Epithelial cell of proximal tubule (primary cell): ENCODE results near the gene LAMA2. TPM values are rescaled to one million over a fixed set of nuclear protein-coding genes. Genes with fewer than 3 reads are reported as not detected.
A peak's percentile ranks its signal among the peaks of the same experiment; 100 is the strongest.

Experiments used
- DNase-seq: peaks from one replicate; pipeline ENCODE4 v3.0.0-alpha.2; 2011; ENCODE audit warnings: low read depth
- H3K4me3 ChIP-seq: 2 replicates; pipeline ENCODE4 v1.5.1; 2011; ENCODE audit warnings: low read depth, mild to moderate bottlenecking, low read length
- CTCF ChIP-seq: conservative IDR thresholded peaks from 2 replicates; pipeline ENCODE4 v1.5.1; 2012; ENCODE audit warnings: low read depth, mild to moderate bottlenecking, low read length
- total RNA-seq: library from RNA; depleted of rRNA; stranded (reverse); fragments of >200 nt; gene quantifications from 2 replicates; pipeline ENCODE4 v1.2.3, GENCODE V29; 2015

The LAMA2 gene
- total RNA-seq, 1 donor from 2014 or later, result 0.69 TPM

- DNase-seq, result peak; percentile 48
Observed at GRCh38 chr6:129120856-129121638, 238.1 kb downstream of the LAMA2 start.

GRCh38 chr6:129124347-129124746, 241.4 kb downstream of the LAMA2 start:
- H3K4me3 ChIP-seq, result no peak overlapping the region
- no peak for TF ChIP-seq CTCF
- DNase-seq, result no peak

More at GRCh38 chr6:129120856-129121638, 238.1 kb downstream of the LAMA2 start:
- TF ChIP-seq CTCF, result no peak
- H3K4me3 ChIP-seq, result no peak overlapping the region

GRCh38 chr6:129130106-129130505, 247.2 kb downstream of the LAMA2 start:
- no peak for DNase-seq
- TF ChIP-seq CTCF, result no peak
- no peak overlapping the region for H3K4me3 ChIP-seq

GRCh38 chr6:129130959-129131681, 248.2 kb downstream of the LAMA2 start:
- no peak overlapping the region for H3K4me3 ChIP-seq
- TF ChIP-seq CTCF, result no peak
- no peak for DNase-seq

- no peak for TF ChIP-seq CTCF
- no peak overlapping the region for H3K4me3 ChIP-seq
Observed at GRCh38 chr6:129133770-129134192, 250.8 kb downstream of the LAMA2 start.

GRCh38 chr6:129134535-129134934, 251.6 kb downstream of the LAMA2 start:
- no peak for DNase-seq
- no peak overlapping the region for H3K4me3 ChIP-seq
- TF ChIP-seq CTCF, result no peak

More at GRCh38 chr6:129133770-129134192, 250.8 kb downstream of the LAMA2 start:
- DNase-seq, result no peak
